Hypothalamus (tissue), 51 donors: ENCODE data around the gene AZU1.
"Not testable (repeated sequence)": the region's sequence is repeated elsewhere in the genome, so short reads cannot be mapped to it uniquely, and the experiment has no call there.

Experiments
- DNase-seq, 51 donors: peaks; one replicate each; lab custom pipeline; 2025; lab: John Stamatoyannopoulos, UW

Gene AZU1

DNA sequence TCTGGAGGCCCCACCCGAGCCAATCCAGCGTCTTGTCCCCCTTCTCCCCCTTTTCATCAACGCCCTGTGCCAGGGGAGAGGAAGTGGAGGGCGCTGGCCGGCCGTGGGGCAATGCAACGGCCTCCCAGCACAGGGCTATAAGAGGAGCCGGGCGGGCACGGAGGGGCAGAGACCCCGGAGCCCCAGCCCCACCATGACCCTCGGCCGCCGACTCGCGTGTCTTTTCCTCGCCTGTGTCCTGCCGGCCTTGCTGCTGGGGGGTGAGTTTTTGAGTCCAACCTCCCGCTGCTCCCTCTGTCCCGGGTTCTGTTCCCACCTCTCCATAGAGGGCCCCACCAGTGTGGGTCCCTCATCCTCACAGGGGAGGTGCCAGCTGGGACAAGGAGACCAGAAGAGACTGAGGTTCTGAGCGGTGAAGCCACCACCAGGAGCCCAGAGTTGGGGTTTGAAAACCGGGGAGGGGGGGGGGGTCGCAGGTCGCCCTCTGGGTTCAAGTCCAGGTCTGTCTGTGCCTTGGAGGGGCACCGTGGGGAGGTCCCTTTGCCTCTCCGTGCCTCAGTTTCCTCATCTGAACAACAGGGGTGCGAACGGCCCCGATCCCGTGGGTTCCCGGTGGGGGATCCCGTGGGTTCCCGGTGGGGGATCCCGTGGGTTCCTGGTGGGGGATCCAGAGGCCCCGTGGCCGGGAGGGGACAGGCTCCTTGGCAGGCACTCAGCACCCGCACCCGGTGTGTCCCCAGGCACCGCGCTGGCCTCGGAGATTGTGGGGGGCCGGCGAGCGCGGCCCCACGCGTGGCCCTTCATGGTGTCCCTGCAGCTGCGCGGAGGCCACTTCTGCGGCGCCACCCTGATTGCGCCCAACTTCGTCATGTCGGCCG lies 24.7 kb downstream of the AZU1 start, which contains the start of gene ELANE:
TSS of gene ELANE (plus strand) at position 168 of the 878 bp plus-strand sequence. CDS start at position 194, 26 bp downstream.
- no peak for DNase-seq

DNA sequence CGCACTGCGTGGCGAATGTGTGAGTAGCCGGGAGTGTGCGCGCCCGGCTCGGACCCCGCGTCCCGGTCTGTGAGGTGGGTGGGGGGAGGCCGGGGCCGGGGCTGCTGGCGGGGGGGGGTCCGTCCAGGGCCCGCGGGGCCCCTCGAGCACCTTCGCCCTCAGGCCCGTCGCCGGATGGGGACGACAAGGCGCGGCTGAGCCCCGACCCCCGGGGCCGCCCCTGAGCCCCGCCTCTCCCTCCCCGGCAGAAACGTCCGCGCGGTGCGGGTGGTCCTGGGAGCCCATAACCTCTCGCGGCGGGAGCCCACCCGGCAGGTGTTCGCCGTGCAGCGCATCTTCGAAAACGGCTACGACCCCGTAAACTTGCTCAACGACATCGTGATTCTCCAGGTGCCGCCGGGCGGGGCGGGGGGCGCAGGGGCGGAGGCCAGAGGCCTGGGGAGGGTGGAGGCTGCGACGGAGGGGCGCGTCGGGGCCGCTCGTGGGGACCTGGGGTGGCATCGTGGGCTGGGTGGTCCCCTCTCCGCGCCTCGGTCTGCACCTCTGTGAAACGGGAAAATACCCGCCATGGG lies 25.5 kb downstream of the AZU1 start:
- no peak for DNase-seq

DNA sequence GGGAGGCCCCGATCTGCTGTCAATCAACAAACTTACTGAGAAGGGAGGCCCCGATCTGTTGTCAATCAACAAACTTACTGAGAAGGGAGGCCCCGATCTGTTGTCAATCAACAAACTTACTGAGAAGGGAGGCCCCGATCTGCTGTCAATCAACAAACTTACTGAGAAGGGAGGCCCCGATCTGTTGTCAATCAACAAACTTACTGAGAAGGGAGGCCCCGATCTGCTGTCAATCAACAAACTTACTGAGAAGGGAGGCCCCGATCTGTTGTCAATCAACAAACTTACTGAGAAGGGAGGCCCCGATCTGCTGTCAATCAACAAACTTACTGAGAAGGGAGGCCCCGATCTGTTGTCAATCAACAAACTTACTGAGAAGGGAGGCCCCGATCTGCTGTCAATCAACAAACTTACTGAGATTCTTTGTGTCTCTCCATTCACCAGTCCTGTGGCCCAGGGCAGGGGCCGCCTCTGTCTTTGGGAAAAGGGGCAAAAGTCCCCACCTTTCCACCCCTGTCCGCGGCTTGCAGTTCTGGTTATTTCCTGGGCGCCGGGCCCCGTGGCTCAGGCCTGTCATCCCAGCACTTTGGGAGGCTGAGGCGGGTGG lies 26.1 kb downstream of the AZU1 start:
- not testable (repeated sequence) for DNase-seq

DNA sequence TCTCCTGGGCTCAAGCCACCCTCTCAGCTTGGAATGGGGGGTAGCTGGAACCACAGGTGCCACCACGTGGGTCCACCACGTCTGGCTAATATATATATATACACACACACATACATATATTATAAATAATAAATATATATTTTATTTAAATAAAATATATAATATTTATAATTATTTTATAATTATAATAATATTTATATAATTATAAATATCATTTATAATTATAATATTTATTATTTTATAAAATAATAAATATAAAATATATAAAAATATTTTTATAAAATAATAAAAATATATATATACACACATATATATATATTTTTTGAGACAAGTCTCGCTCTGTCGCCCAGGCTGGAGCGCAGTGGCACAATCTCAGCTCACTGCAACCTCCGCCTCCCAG lies 26.9 kb downstream of the AZU1 start:
- no peak for DNase-seq

DNA sequence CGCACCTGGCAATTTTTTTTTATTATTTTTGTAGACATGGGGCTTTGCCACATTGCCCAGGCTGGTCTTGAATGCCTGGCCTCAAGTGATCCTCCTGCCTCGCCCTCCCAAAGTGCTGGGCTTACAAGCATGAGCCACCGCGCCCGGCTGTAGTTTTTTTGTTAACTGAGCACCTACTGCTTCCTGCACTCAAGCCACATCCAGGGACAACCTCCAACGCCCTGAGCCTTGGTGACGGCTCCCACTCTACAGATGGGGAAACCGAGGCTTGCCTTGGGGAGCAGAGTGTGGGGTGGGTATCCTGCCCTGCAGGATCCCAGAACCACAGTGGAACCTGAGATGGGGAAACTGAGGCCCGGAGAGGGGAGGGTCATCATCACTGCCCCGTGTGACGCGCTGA lies 27.5 kb downstream of the AZU1 start:
- DNase-seq, result no peak

- DNase-seq, result no peak
These were observed 28.0 kb downstream of the AZU1 start for GRCh38 chr19:855566-856120.

GRCh38 chr19:858284-858683 lies 30.6 kb downstream of the AZU1 start:
- DNase-seq, result no peak

DNA sequence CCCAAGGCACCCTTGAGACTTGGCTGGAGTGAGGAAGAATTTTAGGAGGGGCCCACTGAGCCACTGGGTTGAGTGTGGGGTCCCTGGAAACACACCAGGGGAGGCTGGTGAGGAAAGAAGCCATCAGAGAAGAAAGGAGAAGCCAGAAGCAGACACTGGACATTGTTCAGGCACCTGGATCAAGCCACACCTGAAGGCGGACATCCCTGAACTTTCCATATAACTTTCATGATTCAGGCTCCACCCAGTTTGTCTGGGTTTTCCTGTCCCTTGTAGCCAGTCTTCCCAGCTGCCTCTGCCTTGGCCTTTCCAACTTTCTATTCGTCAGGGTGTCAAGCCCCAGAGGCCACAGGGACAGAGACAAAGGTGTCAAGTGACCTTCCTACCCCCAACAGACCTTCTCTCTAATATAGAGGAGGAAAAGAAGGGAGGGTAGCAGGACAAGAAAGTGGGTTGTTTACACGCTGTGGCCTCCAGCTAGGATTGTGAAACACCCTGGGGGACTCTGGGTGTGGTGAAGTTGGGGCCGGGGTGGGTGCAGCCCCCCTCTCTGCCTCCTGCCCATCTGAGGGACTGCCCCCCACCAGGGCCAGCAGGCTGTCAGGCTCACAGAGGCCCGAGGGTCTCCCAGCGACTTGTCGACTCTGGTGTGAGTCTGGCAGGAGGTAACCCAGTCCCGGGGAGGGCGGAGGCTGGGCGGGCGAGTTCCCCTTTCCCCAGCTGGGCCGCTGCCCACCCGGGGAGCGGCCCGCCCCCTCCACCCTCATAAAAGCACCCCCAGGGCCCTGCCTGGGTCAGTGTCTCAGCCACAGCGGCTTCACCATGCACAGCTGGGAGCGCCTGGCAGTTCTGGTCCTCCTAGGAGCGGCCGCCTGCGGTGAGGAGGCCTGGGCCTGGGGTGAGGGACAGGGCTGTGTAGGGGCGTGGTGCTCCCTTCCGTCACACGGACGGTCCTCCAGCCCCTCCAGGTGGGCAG lies 31.5 kb downstream of the AZU1 start, which contains the start of gene CFD:
TSS of gene CFD (plus strand) at position 797 of the 976 bp plus-strand sequence. CDS start at position 823, 26 bp downstream.
- DNase-seq, result peak in 5 of 51 donors; percentile 22 to 33 (median 29)

- no peak for DNase-seq
These were observed 33.6 kb downstream of the AZU1 start for GRCh38 chr19:861141-861755.

- DNase-seq, result peak in 2 of 51 donors; percentile 24 to 42
These were observed 34.3 kb downstream of the AZU1 start for GRCh38 chr19:861756-862580.

- DNase-seq, result peak in 4 of 51 donors; percentile 11 to 23 (median 18)
These were observed 35.1 kb downstream of the AZU1 start for GRCh38 chr19:862581-863314.

GRCh38 chr19:863315-863620 lies 35.6 kb downstream of the AZU1 start:
- DNase-seq, result no peak

- no peak for DNase-seq
These were observed 39.2 kb downstream of the AZU1 start for GRCh38 chr19:866769-867300.

GRCh38 chr19:867301-867793 lies 39.7 kb downstream of the AZU1 start:
- DNase-seq, result no peak

DNA sequence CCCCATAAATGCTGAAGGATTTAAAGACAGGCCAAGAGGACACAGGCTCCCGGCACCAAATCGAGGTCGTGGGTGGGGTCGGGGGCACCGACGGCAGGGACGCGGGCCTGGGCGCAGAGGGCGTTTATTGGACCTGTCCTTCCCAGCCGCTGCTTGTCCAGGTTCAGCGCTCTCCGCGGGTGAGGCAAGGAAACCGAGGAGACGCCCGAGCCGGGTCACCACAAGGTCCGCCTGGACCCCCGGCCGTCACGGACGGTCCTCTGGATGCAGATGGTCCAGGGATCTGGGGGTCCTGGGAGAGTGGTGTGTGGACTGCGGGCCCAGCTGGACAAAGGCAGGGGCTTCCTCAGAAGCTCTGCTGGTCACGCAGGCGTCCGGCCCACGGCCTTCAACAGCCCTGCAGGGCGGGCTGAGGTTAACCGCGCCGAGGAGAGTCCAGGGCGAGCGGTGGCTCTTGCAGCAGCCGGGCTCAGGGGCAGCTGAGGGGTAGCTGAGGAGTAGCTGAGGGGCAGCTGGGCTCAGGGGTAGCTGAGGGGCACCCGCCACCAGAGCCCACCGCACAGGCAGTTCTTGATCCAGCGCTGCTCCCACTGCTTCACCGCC lies 40.3 kb downstream of the AZU1 start:
- DNase-seq, result no peak

DNA sequence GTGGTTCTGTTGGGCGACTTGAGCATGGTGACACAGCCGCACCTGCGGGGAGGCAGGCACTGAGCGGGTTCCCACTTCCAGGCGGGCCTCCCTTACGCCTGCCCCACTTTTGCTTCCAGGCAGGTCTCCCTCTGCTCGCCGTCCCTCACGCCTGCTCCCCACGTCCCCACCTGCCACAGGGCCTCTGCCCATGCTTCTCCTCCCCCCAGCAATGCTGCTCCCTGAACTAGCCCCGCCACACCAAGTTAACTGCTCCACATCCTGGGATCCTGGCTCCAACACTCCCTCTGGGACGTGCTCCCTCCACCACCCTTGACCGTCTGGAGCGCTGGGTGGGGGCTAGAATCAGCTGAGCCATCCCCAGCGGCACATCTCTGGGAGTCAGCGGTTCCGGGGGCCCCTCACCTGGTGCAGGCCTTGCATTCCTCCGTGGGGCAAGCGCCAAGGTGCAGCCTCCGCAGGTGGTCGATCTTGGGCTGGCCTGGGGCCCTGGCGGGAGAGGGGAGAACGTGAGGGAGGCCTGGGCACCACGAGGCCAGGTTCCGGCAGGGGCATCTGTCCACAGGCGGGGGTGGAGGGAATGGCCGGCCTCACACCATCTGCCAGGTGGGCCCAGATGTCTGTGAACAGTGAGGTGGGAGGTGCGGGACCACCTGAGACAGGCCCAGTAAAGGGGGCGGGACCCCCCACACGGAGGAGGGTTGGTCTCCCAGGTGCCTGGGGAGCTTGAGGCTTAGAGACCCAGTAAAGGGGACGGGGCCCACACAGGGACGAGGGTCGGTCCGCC lies 41.0 kb downstream of the AZU1 start:
- no peak for DNase-seq
